SK-N-SH (cell line): ENCODE results near the gene ETFA. TPM values are rescaled to one million over a fixed set of nuclear protein-coding genes. Genes with fewer than 3 reads are reported as not detected.
A peak's percentile ranks its signal among the peaks of the same experiment; 100 is the strongest.

Source experiments
- CTCF ChIA-PET: fragments of 300-600, 350-600 bp; formaldehyde crosslinking; extraction: SDS; loops from one replicate; lab custom pipeline; 2021; lab: Yijun Ruan, JAX
- POLR2A ChIA-PET: fragments of 350-600 bp; sonication (Branson Sonifier 250); formaldehyde crosslinking; extraction: SDS; loops from one replicate; lab custom pipeline; 2020; ENCODE audit warnings: antibody characterized with exemption, inconsistent platforms; lab: Yijun Ruan, JAX
- DNase-seq: peaks from one replicate; pipeline ENCODE4 v3.0.0; 2012
- H2AFZ ChIP-seq: fragments of 200-600 bp; sonication (generic); 2 replicates; pipeline ENCODE4 v1.8.1; 2016; ENCODE audit warnings: antibody characterized with exemption, mild to moderate bottlenecking, low read depth
- H3F3A ChIP-seq: fragments of 200-600 bp; sonication (generic); replicated peaks from 2 replicates; pipeline ENCODE3; 2016; ENCODE audit warnings: antibody characterized with exemption, mild to moderate bottlenecking; ENCODE audit not compliant: insufficient read depth
- H3K27ac ChIP-seq, 2 experiments: fragments of 200-500 bp in 1 of 2; fragments of 200-600 bp in 1 of 2; sonication (Bioruptor generic) in 1 of 2; sonication (generic), shearing (Covaris generic) in 1 of 2; 2 replicates each; pipeline versions ENCODE4 v1.5.1 to v1.6.1; 2014 to 2016; ENCODE audit warnings: low read depth in 2 of 2, inconsistent platforms in 1 of 2, low read length in 1 of 2, mild to moderate bottlenecking in 1 of 2, mixed read lengths in 1 of 2
- H3K27me3 ChIP-seq: fragments of 200-600 bp; sonication (generic), shearing (Covaris generic); 2 replicates; pipeline ENCODE4 v1.6.1; 2016; ENCODE audit warnings: mixed run types; ENCODE audit not compliant: insufficient read depth
- H3K36me3 ChIP-seq, 2 experiments: fragments of 200-500 bp in 1 of 2; fragments of 200-600 bp in 1 of 2; sonication (Bioruptor generic) in 1 of 2; sonication (generic) in 1 of 2; replicated peaks in 1 of 2; 2 replicates each; pipeline versions ENCODE3 to v1.5.1; 2014 to 2016; ENCODE audit warnings: low read length in 1 of 2, mild to moderate bottlenecking in 1 of 2; ENCODE audit not compliant: insufficient read depth in 2 of 2, control insufficient read depth in 1 of 2
- H3K4me1 ChIP-seq, 2 experiments: fragments of 200-500 bp in 1 of 2; fragments of 200-600 bp in 1 of 2; sonication (Bioruptor generic) in 1 of 2; sonication (generic), shearing (Covaris generic) in 1 of 2; 2 replicates each; pipeline versions ENCODE4 v1.5.1 to v1.6.1; 2014 to 2016; ENCODE audit warnings: low read depth in 1 of 2, low read length in 1 of 2, mixed run types in 1 of 2; ENCODE audit not compliant: insufficient read depth in 2 of 2, control insufficient read depth in 1 of 2
- H3K4me2 ChIP-seq: fragments of 200-600 bp; sonication (generic), shearing (Covaris generic); 2 replicates; pipeline ENCODE4 v1.6.1; 2017; ENCODE audit warnings: mixed run types
- H3K4me3 ChIP-seq, 2 experiments: fragments of 200-500 bp in 1 of 2; fragments of 200-600 bp in 1 of 2; sonication (Bioruptor generic) in 1 of 2; sonication (generic), shearing (Covaris generic) in 1 of 2; 2 replicates each; pipeline versions ENCODE4 v1.5.1 to v1.8.1; 2014 to 2016; ENCODE audit warnings: low read depth in 2 of 2, inconsistent platforms in 1 of 2, low read length in 1 of 2, mild to moderate bottlenecking in 1 of 2, mixed read lengths in 1 of 2, moderate library complexity in 1 of 2
- H3K79me2 ChIP-seq: fragments of 200-600 bp; sonication (generic); 2 replicates; pipeline ENCODE4 v1.8.1; 2017; ENCODE audit warnings: mild to moderate bottlenecking; ENCODE audit not compliant: insufficient read depth
- H3K9ac ChIP-seq: fragments of 200-600 bp; sonication (generic); 2 replicates; pipeline ENCODE4 v1.6.1; 2017; ENCODE audit warnings: mixed run types
- H3K9me2 ChIP-seq: fragments of 200-600 bp; sonication (generic); 2 replicates; pipeline ENCODE4 v1.6.1; 2017; ENCODE audit warnings: mixed run types
- H3K9me3 ChIP-seq: fragments of 200-600 bp; sonication (generic); 2 replicates; pipeline ENCODE4 v1.6.1; 2017; ENCODE audit warnings: mixed run types, mild to moderate bottlenecking, moderate library complexity
- H4K20me1 ChIP-seq: fragments of 200-600 bp; sonication (generic); 2 replicates; pipeline ENCODE4 v1.6.1; 2017; ENCODE audit warnings: mild to moderate bottlenecking, mixed run types; ENCODE audit not compliant: insufficient read depth
- CHD2 ChIP-seq: fragments of 150-350 bp; IDR thresholded peaks from 2 replicates; pipeline ENCODE4 v1.6.1; 2018; ENCODE audit warnings: low read length; ENCODE audit not compliant: partially characterized antibody
- CTCF ChIP-seq: fragments of 200-600 bp; sonication (generic); IDR thresholded peaks from 2 replicates; pipeline ENCODE4 v1.6.1; 2017; ENCODE audit warnings: antibody characterized with exemption, mild to moderate bottlenecking, moderate library complexity
- ELF1 ChIP-seq: IDR thresholded peaks from 2 replicates; pipeline ENCODE4 v1.4.0; 2012
- EZH2phosphoT487 ChIP-seq: fragments of 200-600 bp; sonication (generic); IDR thresholded peaks from 2 replicates; pipeline ENCODE4 v1.6.1; 2017; ENCODE audit warnings: low read depth, mixed run types, mild to moderate bottlenecking, antibody characterized with exemption, moderate library complexity, borderline replicate concordance
- FOSL2 ChIP-seq: IDR thresholded peaks from 2 replicates; pipeline ENCODE4 v1.4.0; 2012; ENCODE audit warnings: low read depth, mild to moderate bottlenecking, moderate library complexity, borderline replicate concordance
- JUND ChIP-seq: IDR thresholded peaks from 2 replicates; pipeline ENCODE4 v1.4.0; 2012
- MXI1 ChIP-seq: IDR thresholded peaks from 2 replicates; pipeline ENCODE4 v1.6.1; 2012; ENCODE audit warnings: mild to moderate bottlenecking, low read depth, low read length, improper control_type of control experiment
- NFIC ChIP-seq: IDR thresholded peaks from 2 replicates; pipeline ENCODE4 v1.4.0; 2012; ENCODE audit warnings: borderline replicate concordance
- POLR2AphosphoS5 ChIP-seq: IDR thresholded peaks from 2 replicates; pipeline ENCODE4 v1.6.1; 2012; ENCODE audit warnings: low read depth, low read length
- RAD21 ChIP-seq: IDR thresholded peaks from 2 replicates; pipeline ENCODE4 v1.6.1; 2012; ENCODE audit warnings: mild to moderate bottlenecking, low read length
- RXRA ChIP-seq: IDR thresholded peaks from 2 replicates; pipeline ENCODE4 v1.4.0; 2012; ENCODE audit warnings: low read depth, mild to moderate bottlenecking, borderline replicate concordance
- SMC3 ChIP-seq: IDR thresholded peaks from 2 replicates; pipeline ENCODE4 v1.6.1; 2012; ENCODE audit warnings: low read depth, low read length, improper control_type of control experiment
- USF2 ChIP-seq: fragments of 150-350 bp; IDR thresholded peaks from 2 replicates; pipeline ENCODE4 v1.6.1; 2017; ENCODE audit warnings: antibody characterized with exemption, low read length, low read depth, borderline replicate concordance
- ZBTB33 ChIP-seq: IDR thresholded peaks from 2 replicates; pipeline ENCODE4 v1.4.0; 2012; ENCODE audit warnings: low read depth, borderline replicate concordance
- WGBS: methylation state at CpG from one replicate; pipeline ENCODE4 v1.1.6; 2017; ENCODE audit warnings: low lambda C conversion rate; 5-methylcytosine and 5-hydroxymethylcytosine counted together
- polyA plus RNA-seq, 3 experiments: library from polyadenylated mRNA; depleted of rRNA; stranded (reverse); fragments of >200 nt; gene quantifications; 2 replicates each; pipeline ENCODE4 v1.2.3, GENCODE V29; 2012
- TF ChIP-seq, protein P1 (sequence below): IDR thresholded peaks from 2 replicates; pipeline ENCODE4; 2012

Gene ETFA
- polyA plus RNA-seq, 1 of the 3 experiments (the other 2 are of a cell fraction), result 122 TPM

DNA sequence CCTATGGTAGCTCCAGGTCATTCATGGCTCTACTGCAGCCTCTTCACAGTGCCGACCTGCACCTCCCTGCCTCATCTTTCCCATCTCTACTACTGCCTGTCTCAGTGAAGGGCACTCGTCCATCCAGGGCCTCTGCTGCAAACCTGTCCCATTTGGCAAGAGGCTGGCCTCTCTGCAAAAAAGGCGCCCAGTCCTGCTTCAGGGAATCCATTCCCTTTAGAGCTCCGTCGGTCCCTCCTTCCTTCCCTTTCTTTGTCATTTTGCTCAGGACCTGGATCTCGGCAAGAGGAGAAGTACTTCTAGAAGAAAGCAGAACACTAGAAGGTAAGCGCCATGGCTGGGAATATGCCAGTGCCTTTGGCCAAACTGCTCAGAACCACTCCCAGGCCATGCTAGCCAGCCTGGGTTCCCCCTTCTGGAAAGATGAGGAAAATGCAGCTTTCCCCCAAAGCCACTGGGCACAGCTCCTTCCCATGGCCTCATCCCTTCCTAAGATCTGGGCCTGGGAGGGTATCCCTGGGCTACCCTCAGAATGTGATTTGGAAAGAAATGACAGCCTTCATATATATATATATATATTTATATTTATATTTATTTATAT is 18.9 kb upstream of the ETFA start:
- Histone ChIP-seq H3F3A (no peaks in the 10 kb centered on the region), H3K27me3 (no peaks in the 10 kb centered on the region), H3K4me2 (no peak overlapping the region), H3K9me3 (no peaks in the 10 kb centered on the region), H2AFZ (no peak overlapping the region), H3K9me2 (no peaks in the 10 kb centered on the region), H3K36me3 (no peaks in the 10 kb centered on the region), H3K79me2 (no peaks in the 10 kb centered on the region), H3K4me1 (peaks cover 0 to 5% of the 10 kb centered on the region in 2 experiments; a peak in 1 of 4 replicates), H4K20me1 (no peaks in the 10 kb centered on the region), H3K9ac (no peak overlapping the region), H3K27ac (no peak overlapping the region), H3K4me3 (no peak overlapping the region)
- 84% methylated on average over 7 of the region's 7 CpGs for WGBS
- TF ChIP-seq POLR2AphosphoS5, result no peak
- no peak for TF ChIP-seq USF2
- TF ChIP-seq, protein P1, sequence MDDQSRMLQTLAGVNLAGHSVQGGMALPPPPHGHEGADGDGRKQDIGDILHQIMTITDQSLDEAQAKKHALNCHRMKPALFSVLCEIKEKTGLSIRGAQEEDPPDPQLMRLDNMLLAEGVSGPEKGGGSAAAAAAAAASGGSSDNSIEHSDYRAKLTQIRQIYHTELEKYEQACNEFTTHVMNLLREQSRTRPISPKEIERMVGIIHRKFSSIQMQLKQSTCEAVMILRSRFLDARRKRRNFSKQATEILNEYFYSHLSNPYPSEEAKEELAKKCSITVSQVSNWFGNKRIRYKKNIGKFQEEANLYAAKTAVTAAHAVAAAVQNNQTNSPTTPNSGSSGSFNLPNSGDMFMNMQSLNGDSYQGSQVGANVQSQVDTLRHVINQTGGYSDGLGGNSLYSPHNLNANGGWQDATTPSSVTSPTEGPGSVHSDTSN, result no peak
- no peak for TF ChIP-seq NFIC
- no peak for TF ChIP-seq CHD2
- TF ChIP-seq ZBTB33, result no peak
- no peak for TF ChIP-seq ELF1
- no peak for TF ChIP-seq JUND
- TF ChIP-seq RAD21, result peak; percentile 67
- no peak for TF ChIP-seq FOSL2
- peak; percentile 67 for TF ChIP-seq SMC3
- TF ChIP-seq CTCF, result peak; percentile 52
- no peak for TF ChIP-seq MXI1
- TF ChIP-seq EZH2phosphoT487, result no peak
- no peak for TF ChIP-seq RXRA
- CTCF ChIA-PET, result interaction anchor here (0.6 to 2.8 kb wide), 23 partner anchors 11 to 538 kb away, joined by 3 to 18 read pairs (median 4); no protein-coding TSS in a partner anchor
- DNase-seq, result peak; percentile 71
- POLR2A ChIA-PET, result interaction anchor here (0.7 to 1.3 kb wide), 2 partner anchors 19 to 601 kb away, joined by 3 read pairs; partner anchors contain the start of genes ETFA and RCN2
